GM20431 (cell line): ENCODE results near the gene DDIT4.
"Not testable (repeated sequence)": the region's sequence is repeated elsewhere in the genome, so short reads cannot be mapped to it uniquely, and the experiment has no call there.

Source experiments
- in situ Hi-C: fragments of 300-500 bp; cut with MseI, MboI; formaldehyde crosslinking; loops from one replicate; pipeline ENCODE4 v1.15.0; 2020; ENCODE audit warnings: low sequenced_read_pairs; ENCODE audit not compliant: unreplicated experiment

Gene DDIT4

DNA sequence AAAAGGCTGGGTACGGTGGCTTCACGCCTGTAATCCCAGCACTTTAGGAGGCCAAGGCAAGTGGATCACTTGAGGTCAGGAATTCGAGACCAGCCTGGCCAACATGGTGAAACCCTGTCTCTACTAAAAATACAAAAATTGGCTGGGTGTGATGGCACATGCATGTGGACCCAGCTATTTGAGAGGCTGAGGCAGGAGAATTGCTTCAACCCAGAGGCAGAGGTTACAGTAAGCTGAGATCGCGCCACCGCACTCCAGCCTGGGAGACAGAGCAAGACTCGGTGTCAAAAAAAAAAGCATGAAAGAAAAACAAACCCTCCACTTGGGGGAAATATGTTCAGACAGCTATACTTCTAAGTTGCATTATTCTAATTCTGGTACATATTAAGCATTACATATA is 5.9 kb downstream of the DDIT4 start:
- in situ Hi-C loops = not testable (repeated sequence)

DNA sequence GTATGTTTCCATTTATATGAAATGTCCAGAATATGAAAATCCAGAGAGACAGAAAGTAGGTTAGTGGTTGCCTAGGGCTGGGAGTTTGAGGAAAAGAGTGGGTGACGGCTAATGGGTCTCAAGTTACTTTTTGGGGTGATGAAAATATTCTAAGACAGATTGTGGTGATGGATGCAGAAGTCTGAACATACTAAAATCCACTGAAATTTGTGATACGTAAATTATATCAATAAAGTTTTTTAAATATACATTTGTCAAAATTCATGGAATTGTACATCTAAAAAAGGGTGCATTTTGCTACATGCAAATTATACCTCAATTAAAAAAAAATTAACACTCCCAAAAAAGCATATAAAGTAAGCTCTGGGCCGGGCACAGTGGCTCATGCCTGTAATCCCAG is 9.4 kb downstream of the DDIT4 start:
- in situ Hi-C loops = no loop called here

DNA sequence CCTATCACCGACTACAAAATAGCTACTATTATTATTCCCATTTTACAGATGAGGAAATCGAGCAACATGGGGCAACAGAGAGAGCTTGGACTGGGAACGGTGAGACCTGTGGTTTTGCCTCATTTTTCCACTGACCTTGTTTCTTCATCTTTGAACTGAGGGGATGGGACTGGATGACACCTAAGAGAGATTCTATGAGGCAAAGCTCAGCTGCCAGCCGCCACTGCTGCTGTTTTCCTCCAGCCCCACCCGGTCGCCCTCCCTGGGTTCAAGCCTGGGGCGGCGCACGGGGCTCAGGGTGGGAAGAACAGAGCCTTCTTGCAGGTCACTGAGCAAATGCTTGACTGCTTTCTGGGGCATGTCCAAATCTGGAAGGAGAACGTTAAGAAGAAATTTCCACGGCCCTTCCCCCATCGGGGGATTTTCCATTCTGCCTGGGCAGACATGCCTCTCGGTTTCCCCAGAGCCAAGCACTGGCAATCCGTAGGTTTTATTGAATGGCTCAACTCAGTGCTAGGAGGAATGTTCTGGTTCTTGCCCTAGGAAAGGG is 12.3 kb downstream of the DDIT4 start:
- in situ Hi-C loops = no loop called here

DNA sequence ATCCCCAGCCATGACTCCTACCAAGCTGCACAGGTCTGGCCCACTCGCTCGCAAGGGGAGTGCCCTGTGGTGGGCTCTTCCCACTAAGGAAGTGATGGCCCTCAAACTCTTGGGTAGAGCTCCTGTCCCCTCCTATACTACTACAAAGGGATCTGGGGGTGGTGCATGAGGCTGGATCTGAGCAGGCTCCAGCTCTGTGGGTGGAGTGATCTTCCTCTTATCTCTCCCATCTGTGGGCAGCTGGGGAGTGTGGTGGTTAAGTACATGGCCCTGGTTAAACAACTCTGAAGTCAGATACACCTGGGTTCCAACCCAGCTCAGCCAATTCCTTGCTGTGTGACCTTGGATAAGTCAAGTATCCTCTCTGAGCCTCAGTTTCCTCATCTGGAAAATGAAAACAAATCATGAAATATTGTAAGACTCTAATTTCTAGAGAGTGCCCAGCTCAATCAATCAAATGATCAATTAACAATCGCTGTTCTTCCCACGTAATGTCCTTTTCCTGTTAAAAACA is 17.4 kb downstream of the DDIT4 start:
- in situ Hi-C loops = no loop called here

DNA sequence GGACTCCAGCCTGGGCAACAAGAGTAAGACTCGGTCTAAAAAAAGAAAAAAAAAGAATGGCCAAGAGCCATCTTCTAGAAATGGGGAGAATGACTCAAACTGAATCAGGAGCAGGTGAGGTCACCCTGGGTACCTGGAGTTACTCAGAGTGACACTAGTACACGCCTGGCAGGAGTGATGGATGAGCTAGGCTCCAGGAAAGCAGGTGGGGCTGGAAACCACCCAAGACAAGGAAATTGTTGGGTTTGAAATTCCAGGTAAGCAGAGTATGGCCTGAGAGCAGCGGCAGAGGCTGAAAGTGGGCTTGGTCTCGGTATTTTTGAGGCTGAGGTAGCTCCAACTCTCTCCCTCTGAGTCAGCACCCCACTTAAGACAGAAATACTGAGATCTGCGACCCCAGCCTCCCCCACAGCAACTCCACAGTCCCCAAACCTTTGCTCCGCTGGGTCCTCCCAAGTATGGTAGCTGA is 18.5 kb downstream of the DDIT4 start:
- in situ Hi-C loops = no loop called here

DNA sequence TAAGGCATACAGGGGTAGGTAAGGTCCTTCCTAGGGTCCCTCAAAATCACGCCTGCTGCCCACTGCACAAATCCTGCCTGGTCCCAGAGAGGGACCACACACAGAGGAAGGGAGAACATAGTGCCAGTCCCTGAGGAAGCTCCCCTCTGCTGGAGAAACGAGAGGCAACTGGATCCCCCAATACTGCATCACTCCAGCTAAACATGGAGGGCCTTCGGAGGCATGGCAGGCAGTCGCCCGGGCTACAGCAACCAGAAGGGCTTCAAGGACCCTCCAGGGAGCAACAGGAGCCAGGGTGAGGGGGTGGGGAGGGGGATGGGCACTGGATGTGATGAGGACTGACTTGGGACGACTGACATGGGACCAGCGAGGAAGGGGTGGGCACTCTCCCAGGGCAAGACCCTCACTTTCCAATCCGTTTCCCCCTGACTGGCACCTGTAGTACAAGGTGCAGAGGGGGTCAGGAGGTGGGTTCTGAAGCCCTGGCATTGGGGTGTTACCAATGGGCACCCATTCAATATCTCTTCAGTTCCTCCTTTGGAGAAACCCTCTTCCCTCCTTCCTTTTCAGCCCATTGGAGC is 21.7 kb downstream of the DDIT4 start:
- in situ Hi-C loops = no loop called here

DNA sequence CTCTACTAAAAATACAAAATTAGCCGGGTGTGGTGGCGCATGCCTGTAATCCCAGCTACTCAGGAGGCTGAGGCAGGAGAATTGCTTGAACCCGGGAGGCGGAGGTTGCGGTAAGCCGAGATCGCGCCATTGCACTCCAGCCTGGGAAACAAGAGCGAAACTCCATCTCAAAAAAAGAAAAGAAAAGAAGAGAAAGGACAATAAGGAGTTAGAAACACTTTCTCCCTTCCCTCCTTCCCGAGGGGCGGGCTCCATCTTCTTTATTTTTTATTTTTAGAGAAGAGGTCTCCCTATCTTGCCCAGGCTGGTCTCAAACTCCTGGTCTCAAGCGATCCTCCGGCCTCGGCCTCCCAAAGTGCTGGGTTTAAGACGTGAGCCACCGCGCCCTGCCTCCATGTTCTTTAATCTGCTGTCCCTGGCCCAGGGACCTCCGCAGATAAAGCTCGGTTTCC is 23.1 kb downstream of the DDIT4 start:
- in situ Hi-C loops = not testable (repeated sequence)

DNA sequence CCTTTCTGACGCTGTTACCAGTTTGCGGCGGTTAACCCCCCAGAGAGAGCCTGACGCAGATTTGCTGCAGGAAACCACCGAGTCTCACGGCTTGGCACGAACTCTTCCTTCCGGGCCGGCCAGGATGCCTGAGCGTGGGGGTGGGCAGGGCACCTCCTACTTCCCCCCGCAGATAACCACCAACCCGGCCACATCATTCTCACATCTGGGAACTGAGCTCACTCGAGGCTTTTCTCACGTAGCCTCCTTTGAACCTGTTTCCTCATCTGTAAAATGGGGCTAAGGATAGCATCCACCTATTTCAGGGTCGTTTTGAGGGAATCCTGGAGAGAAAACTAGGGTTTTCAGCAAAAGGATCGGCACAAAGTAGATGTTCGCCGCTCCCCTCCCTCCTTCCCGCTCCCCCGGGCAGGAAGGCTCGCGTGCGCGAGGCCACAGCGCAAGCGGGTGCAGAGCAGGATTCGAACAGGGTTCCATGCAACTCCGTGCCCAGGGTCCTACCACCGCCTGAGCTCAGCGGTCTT is 23.6 kb downstream of the DDIT4 start:
- in situ Hi-C loops = no loop called here

DNA sequence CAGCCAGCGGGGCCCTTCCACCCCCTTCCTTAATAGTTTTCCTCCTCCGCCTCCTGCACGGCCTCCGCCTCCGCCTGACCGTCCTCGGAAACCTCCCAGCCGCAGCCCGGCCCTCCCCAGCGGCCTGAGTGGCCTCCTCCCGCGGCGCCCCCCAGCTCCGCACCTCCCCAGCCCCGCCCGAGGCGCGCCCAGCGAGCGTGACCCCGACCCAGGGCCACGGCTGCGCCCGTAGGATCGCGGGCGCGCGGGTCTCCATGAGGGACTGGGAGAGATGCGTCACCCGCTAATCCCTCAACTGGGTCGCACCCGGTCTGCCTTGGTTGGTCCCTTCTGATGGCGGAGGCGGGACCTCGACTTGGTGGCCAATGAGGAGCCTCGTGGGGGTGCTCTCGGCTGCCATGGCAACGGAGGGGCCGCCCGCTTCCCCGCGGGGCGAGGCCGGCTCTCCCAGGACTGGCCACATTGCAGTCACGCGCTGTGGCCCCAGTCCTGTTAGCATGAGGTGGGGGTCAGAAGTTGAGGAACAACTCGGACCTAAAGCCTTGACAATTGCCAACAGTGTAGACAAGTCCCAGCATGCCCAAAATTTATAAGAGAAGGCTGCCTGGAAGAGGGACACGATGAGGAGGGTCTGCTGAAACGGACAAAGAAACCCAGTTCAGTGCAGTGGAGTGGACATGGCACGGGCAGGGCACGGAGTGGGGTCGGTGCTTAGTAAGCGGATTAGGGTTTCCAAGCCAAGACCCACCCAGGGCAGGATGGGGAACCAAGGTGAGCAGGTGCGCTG is 24.3 kb downstream of the DDIT4 start:
- in situ Hi-C loops = no loop called here

DNA sequence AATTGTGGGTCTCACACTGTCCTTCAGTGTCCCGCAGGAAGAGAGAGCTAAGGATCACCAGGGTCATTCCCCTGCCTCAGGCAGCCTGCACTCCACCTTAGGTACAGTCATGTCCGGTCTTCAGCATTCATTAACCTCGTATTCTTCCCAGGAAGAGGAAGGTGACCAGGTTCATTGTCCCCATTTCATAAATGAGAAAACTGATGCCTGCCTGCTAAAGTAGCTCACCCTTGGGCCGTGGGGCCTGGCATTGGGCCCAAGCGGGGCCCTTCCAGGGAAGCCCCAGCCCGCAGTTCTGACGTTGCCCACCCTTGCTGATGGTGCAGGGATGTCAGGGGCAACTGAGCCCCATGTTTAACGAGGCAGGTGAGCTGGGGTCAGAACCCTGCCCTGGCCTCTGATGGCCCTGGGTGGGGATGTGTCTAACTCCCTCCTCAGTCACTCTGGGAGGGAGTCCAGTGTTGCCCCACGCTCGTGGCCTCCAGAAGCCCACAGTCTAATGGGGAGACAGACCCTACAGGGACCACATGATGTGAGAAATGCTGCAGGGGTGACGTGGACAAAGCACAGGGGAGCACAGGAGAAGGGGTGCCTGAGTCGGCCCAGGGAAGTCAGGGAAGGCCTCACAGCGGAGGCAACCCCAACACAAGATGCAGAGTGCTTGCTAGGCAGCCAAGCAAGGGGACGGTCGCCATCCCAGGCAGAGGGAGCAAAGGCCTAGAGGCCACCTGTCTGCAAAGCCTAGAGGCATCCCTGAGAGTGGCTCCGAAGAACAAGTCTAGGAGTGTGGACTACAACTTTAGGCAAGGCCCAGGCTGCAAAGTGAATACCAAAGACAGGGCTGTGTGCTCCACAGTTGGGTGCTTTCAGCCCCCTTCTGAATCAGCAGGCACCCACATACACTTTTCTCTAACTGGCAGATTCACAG is 25.1 kb downstream of the DDIT4 start:
- in situ Hi-C loops = no loop called here

DNA sequence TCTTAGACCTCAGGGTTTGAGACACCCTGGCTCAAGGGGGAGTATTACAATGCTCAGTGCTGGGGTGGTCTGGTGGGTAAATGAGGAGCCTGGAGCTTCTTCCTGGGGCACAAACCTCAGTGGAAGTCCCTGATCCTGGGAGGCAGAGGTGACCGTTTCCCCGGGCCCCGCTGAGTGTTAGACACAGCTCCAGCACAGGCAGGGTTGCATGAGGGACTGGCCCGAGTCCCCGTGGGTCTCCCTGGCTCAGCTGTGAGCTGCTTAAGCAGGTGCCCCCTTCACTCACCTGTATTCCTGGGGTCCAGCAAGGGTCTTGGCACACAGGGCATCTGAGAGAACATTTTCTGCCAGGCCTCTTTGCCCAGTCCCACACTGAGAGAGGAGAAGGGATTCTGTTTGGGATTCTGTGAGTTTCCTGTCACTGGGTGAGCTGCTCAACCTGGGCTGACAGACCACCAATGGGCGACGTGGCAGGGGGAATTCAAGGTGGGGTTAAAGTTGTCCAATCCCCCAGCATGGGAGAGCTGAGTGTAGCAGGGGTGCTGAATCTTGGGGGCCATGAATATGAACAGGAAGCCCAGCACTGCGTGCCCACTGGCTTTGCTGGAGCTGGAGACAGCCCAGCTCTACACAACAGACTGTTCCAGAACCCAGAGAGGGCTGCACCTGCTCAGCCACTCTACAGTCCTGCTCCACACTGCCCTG is 29.9 kb downstream of the DDIT4 start:
- in situ Hi-C loops = no loop called here

DNA sequence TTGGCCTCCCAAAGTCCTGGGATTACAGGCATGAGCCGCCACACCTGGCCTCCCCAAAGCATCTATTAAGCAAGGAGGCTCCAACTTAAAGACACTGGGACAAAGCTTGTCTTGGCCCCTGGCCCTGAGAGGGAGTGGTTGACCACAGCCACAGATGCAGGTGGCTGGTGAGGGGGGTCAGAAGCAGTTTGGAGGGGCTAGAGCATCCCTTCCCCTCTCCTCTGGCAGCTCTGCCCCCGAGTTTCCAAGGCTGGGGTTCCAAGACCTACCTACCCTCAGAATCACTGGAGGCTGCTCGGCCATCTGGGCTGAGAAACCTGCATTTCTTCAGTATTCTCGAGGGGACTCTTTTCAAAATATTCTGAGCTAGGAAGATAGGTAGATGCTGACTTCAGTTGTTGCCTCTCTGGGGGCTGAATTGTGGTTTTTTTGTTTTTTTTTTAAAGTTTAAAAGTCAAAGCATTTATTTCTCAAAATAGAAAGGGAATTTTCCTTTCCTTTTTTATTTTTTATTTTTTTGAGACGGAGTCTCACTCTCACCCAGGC is 32.6 kb downstream of the DDIT4 start:
- in situ Hi-C loops = no loop called here

DNA sequence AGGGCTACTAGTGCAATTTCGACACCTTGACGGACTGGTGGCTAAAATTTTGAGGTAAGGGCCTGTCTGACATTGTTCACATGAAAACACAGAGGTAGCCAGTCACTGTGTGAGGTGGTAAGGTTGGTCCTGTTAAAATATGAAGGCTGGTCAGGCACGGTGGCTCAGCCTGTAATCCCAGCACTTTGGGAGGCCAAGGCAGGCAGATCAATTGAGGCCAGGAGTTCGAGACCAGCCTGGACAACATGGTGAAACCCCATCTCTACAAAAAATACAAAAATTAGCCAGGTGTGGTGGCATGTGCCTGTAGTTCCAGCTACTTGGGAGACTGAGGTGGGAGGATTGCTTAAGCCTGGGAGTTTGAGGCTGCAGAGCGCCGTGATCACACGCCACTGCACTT is 34.0 kb downstream of the DDIT4 start:
- in situ Hi-C loops = not testable (repeated sequence)

DNA sequence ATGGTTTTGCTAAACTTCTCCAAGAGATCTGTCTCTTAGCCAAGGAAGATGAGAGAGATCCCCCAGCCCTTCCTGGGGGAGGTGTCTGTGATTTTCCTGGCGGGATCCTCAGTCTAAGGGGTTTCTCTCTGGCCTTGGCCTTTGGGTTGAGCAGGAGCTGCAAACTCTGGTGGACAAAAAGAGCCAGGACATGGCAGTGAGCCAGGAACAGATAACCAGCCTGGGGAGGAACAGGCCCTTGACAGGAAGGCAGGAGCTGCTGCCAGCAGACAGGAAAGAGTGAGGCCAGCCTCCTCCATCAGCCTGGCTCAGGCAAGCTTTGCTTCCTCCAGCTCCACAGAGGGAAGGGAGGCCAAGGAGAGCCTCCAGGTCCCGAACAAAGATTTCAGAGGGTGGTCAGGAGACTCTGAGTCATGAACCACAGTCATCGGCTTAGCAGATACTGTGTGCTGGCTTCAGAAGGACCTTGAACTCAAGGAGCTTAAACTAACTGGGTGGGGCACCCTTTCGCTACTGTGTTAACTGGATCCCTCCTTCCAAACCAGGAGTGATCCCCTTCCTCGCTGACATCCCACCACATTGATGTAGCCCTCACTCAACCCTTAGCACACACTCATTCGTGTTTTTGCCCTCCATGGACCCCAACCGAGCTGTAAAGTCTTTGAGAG is 34.7 kb downstream of the DDIT4 start:
- in situ Hi-C loops = no loop called here

DNA sequence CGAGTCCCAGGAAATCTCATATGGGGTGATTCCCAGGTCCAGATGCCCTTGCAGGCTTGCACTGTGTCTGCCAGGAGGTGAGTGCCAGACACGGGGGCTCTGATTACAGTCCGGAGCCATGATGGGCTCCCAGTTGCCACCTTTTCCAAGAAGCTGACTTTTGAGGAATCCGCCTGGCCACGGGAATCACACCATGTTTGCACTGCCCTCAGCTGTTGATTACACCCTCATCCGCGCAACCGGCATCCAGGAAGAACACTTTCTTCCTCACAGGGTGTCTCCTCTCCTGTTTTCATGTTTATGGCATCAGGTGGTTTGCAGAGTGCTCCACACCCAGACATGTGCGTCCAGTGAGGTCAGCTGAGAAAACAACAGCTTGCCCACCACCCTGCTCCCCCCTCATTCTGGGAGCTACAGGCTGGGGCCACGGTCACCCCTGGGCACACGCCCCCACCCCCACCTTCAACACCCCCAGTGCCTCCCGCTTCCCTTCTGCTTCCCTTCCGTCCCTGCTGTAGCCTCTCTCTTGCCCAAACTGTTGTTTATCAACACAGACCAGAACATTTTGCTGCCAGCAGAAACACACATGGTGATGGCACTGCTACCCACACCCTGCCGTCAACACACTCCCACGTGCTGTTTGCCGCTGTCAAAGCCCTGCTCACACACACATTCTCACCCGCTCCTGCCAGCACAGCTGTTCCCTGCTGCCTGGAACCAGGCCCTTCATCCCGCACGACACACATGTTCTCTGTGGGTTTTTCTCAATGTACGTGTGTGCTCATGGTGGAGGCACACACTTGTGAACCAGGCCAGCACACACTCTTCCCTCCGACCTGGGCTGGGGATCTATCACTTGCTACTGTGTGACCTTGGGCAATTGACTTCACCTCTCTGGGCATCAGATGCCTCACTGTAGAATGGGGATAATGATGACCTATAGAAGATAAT is 35.8 kb downstream of the DDIT4 start:
- in situ Hi-C loops = no loop called here

DNA sequence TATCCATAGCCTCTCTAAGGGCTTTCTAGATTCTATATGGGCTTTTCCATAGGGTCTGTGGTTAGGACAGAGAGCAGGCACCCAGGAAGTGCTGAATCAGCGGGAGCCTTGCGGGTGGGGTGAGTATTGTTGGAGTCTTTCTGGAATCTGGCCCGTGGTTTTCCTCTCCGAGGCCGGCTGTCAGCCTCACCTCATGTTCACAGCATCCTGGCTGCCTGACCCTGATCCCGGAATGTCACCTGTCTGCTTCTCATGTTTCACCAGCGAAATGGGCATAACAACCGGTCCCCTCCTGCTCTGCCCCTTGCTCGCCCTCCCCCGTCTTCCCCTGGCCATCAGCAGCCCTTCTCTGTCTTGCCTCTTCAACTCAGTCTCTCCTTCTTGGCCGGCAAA is 36.5 kb downstream of the DDIT4 start:
- in situ Hi-C loops = no loop called here

DNA sequence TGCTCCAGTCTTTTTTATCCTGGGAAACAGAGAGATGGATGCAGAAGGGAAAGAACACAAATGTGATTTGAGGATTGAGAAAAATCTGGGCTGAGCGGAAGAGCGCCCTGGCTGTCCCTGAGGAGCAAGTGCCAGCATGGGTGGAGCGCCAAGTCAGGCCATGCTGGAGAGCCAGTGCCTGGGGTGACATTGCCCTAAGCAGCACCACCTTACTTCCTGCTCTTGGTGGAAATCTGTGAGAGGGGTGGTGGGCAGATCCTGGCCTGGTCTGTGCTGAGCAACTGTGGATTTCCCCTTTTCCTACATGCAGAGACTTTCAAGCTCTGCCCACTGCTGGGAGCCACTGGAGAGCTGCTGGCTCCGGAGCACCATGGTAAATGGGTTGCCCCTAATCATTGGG is 36.9 kb downstream of the DDIT4 start:
- in situ Hi-C loops = no loop called here

DNA sequence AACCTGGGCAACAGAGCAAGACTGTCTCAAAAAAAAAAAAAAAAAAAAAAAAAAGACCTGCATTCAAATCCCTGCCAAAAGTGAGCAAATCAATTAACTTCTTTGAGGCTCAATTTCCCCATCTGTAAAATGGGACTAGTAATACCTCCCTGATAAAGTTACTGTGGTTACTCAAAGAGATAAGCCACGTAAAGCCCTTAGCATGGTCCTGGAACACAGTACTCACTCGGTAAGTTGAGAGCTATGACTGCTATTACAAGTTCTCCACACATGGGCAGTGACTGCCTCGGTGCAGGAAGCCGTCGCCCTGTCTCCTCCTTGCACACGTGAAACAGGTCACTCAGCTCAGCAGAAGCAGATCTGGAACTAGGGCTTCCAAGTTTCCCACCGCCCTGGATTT is 37.9 kb downstream of the DDIT4 start:
- in situ Hi-C loops = no loop called here
